Liver (tissue), 3 donors: Measurements from ENCODE around the gene AFAP1.
A peak's percentile ranks its signal among the peaks of the same experiment; 100 is the strongest.

ENCODE experiments used
- RAD21 ChIP-seq, 2 donors: IDR thresholded peaks; 2 replicates each; pipeline ENCODE4 v1.6.1; 2016; ENCODE audit warnings: antibody characterized with exemption in 2 of 2, mild to moderate bottlenecking in 2 of 2
- TF ChIP-seq, protein P1 (sequence below): IDR thresholded peaks from 2 replicates; pipeline ENCODE4 v1.6.1; 2016; ENCODE audit warnings: antibody characterized with exemption
- TF ChIP-seq, protein P2 (sequence below): fragments of 150-350 bp; IDR thresholded peaks from 2 replicates; pipeline ENCODE4 v1.5.1; 2017; ENCODE audit warnings: improper control_type of control experiment, low read depth, low read length; ENCODE audit not compliant: missing input control
- TF ChIP-seq, protein P3 (sequence below): IDR thresholded peaks from 2 replicates; pipeline ENCODE4 v1.6.1; 2016; ENCODE audit warnings: antibody characterized with exemption
- TF ChIP-seq, protein P4 (sequence below): IDR thresholded peaks from 2 replicates; pipeline ENCODE4 v1.6.1; 2016; ENCODE audit warnings: antibody characterized with exemption
- donor health status: healthy.
- donor health status: healthy.

DNA sequence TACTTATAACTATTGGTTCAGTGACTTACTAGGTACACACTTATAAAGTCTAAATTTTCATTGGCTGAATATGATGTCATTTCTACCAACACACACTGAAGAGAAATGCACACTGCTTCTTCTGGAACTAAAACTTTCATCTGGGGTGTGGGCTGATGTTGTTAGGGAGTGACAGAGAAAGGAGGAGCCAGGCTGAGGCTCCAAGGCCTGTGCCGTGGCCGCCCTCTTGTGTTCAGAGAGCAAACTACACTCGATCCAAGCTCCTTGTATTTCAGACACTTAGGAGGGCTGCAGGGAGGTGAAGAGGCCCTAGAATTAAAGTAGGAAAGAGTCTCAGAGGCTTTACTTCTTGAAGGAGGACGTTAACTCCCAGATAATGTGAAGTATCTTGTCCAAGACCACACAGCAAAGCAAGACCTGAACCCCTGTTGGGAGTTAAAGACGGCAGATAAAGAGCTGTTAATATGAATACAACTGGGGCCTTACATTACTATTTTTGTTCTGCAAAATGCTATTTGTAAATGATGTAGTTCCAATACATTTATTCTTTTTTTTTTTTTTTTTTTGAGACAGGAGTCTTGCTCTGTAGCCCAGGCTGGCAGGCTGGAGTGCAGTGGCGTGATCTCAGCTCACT is 137.5 kb downstream of the AFAP1 start:
- TF ChIP-seq, protein P1, sequence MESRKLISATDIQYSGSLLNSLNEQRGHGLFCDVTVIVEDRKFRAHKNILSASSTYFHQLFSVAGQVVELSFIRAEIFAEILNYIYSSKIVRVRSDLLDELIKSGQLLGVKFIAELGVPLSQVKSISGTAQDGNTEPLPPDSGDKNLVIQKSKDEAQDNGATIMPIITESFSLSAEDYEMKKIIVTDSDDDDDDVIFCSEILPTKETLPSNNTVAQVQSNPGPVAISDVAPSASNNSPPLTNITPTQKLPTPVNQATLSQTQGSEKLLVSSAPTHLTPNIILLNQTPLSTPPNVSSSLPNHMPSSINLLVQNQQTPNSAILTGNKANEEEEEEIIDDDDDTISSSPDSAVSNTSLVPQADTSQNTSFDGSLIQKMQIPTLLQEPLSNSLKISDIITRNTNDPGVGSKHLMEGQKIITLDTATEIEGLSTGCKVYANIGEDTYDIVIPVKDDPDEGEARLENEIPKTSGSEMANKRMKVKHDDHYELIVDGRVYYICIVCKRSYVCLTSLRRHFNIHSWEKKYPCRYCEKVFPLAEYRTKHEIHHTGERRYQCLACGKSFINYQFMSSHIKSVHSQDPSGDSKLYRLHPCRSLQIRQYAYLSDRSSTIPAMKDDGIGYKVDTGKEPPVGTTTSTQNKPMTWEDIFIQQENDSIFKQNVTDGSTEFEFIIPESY = no peak
- TF ChIP-seq, protein P2, sequence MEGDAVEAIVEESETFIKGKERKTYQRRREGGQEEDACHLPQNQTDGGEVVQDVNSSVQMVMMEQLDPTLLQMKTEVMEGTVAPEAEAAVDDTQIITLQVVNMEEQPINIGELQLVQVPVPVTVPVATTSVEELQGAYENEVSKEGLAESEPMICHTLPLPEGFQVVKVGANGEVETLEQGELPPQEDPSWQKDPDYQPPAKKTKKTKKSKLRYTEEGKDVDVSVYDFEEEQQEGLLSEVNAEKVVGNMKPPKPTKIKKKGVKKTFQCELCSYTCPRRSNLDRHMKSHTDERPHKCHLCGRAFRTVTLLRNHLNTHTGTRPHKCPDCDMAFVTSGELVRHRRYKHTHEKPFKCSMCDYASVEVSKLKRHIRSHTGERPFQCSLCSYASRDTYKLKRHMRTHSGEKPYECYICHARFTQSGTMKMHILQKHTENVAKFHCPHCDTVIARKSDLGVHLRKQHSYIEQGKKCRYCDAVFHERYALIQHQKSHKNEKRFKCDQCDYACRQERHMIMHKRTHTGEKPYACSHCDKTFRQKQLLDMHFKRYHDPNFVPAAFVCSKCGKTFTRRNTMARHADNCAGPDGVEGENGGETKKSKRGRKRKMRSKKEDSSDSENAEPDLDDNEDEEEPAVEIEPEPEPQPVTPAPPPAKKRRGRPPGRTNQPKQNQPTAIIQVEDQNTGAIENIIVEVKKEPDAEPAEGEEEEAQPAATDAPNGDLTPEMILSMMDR = peak; percentile 80
- peak; percentile 94 for TF ChIP-seq RAD21 (IDR thresholded peaks at IDR 0.05)
- TF ChIP-seq, protein P3, sequence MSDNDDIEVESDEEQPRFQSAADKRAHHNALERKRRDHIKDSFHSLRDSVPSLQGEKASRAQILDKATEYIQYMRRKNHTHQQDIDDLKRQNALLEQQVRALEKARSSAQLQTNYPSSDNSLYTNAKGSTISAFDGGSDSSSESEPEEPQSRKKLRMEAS = no peak
- TF ChIP-seq, protein P4, sequence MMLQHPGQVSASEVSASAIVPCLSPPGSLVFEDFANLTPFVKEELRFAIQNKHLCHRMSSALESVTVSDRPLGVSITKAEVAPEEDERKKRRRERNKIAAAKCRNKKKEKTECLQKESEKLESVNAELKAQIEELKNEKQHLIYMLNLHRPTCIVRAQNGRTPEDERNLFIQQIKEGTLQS = no peak
